HepG2 (cell line): ENCODE results near the gene TMEM200C. TPM values are rescaled to one million over a fixed set of nuclear protein-coding genes. Genes with fewer than 3 reads are reported as not detected.

Experiments used
- ATAC-seq: fragments of 200-7000 bp; cut with Tn5 transposase; 3 replicates; pipeline ENCODE4 v1.9.1; 2020; ENCODE audit warnings: mild to moderate bottlenecking, moderate library complexity
- BruUV-seq: library from RNA; stranded (reverse); fragments of 400-500 nt; replicated peaks from 2 replicates; lab custom pipeline; 2021; lab: Mats Ljungman, UMichigan
- CTCF ChIA-PET: fragments of 300-600 bp; formaldehyde crosslinking; extraction: SDS; loops from one replicate; lab custom pipeline; 2021; ENCODE audit warnings: low total read pairs, inconsistent platforms, low intra/inter-chr PET ratio; lab: Yijun Ruan, JAX
- POLR2A ChIA-PET: fragments of 350-600 bp; sonication (Branson Sonifier 250); formaldehyde crosslinking; loops from one replicate; lab custom pipeline; 2020; ENCODE audit warnings: antibody characterized with exemption, inconsistent platforms; lab: Yijun Ruan, JAX
- DNase-seq: peaks from one replicate; pipeline ENCODE4 v3.0.0-alpha.2; 2015; ENCODE audit warnings: low spot score
- FAIRE-seq: peaks from 3 replicates; lab custom pipeline; 2011; peaks lifted over from hg19 to GRCh38; lab: Jason Lieb, UNC
- H2AFZ ChIP-seq: one replicate; pipeline ENCODE4 v1.6.1; 2011; ENCODE audit warnings: low read length, inconsistent platforms
- H3K27ac ChIP-seq: fragments of 300-600 bp; 3 replicates; pipeline ENCODE4 v1.8.0; 2011; ENCODE audit warnings: mixed run types, mild to moderate bottlenecking, mixed read lengths, low read length, inconsistent platforms; ENCODE audit not compliant: insufficient read depth; ENCODE audit errors: extremely low read length
- H3K27me3 ChIP-seq, 2 experiments: fragments of 200-600 bp in 1 of 2; 2 replicates in 1 of 2; 3 replicates in 1 of 2; pipeline versions ENCODE4 v1.6.0 to v1.8.0; 2011; ENCODE audit warnings: low read length in 2 of 2, mild to moderate bottlenecking in 2 of 2, moderate library complexity in 2 of 2, inconsistent platforms in 1 of 2; ENCODE audit not compliant: insufficient read depth in 2 of 2, control insufficient read depth in 1 of 2
- H3K36me3 ChIP-seq, 2 experiments: fragments of 200-600 bp in 1 of 2; replicated peaks in 1 of 2; 2 replicates in 1 of 2; 3 replicates in 1 of 2; pipeline versions ENCODE4 v1.5.1 to v1.8.0; 2011; ENCODE audit warnings: low read length in 2 of 2, inconsistent platforms in 1 of 2; ENCODE audit not compliant: insufficient read depth in 2 of 2, control insufficient read depth in 1 of 2
- H3K4me1 ChIP-seq: 2 replicates; pipeline ENCODE4 v1.5.1; 2012; ENCODE audit warnings: low read length, inconsistent platforms; ENCODE audit not compliant: insufficient read depth
- H3K4me2 ChIP-seq: 2 replicates; pipeline ENCODE4 v1.6.0; 2011; ENCODE audit warnings: low read depth, low read length, inconsistent platforms
- H3K4me3 ChIP-seq, 3 experiments: fragments of 200-600 bp in 1 of 3; sonication (generic), shearing (Covaris generic) in 1 of 3; replicated peaks in 1 of 3; 2 replicates each; pipeline ENCODE4 v1.5.1; 2011 to 2016; ENCODE audit warnings: low read length in 3 of 3, inconsistent platforms in 2 of 3, low read depth in 2 of 3, mild to moderate bottlenecking in 2 of 3, control low read depth in 1 of 3, mixed read lengths in 1 of 3; ENCODE audit not compliant: insufficient read depth in 1 of 3
- H3K79me2 ChIP-seq: one replicate; pipeline ENCODE4 v1.6.1; 2011; ENCODE audit warnings: low read length, inconsistent platforms; ENCODE audit not compliant: insufficient read depth
- H3K9ac ChIP-seq: 2 replicates; pipeline ENCODE4 v1.6.0; 2011; ENCODE audit warnings: mild to moderate bottlenecking, low read depth, low read length, inconsistent platforms; ENCODE audit not compliant: insufficient read depth
- H3K9me3 ChIP-seq: 2 replicates; pipeline ENCODE4 v1.5.1; 2012; ENCODE audit warnings: mild to moderate bottlenecking, low read length
- H4K20me1 ChIP-seq: 2 replicates; pipeline ENCODE4 v1.6.0; 2011; ENCODE audit warnings: inconsistent platforms, mild to moderate bottlenecking, low read length, moderate library complexity; ENCODE audit not compliant: insufficient read depth
- DNMT3B ChIP-seq: conservative IDR thresholded peaks from 2 replicates; pipeline ENCODE4 v1.6.1; 2016; ENCODE audit warnings: missing biosample characterization, control low read depth
- EHMT2 ChIP-seq: fragments of 200-600 bp; sonication (generic); IDR thresholded peaks from 2 replicates; pipeline ENCODE4 v1.7.0; 2017; ENCODE audit warnings: antibody characterized with exemption, low read depth, low read length, borderline replicate concordance
- HDAC2 ChIP-seq: sonication (generic); formaldehyde crosslinking; IDR thresholded peaks from 2 replicates; pipeline ENCODE4 v1.4.0; 2020; ENCODE audit warnings: missing genetic modification reagents
- HNRNPLL ChIP-seq: fragments of 200-400 bp; formaldehyde crosslinking; IDR thresholded peaks from 2 replicates; pipeline ENCODE4 v1.6.1; 2017; ENCODE audit warnings: mild to moderate bottlenecking, low read depth, low read length; ENCODE audit not compliant: poor library complexity, severe bottlenecking
- KDM3A ChIP-seq: IDR thresholded peaks from 2 replicates; pipeline ENCODE4 v1.6.1; 2018; ENCODE audit warnings: low read depth, missing compliant biosample characterization
- KLF11 ChIP-seq: IDR thresholded peaks from 2 replicates; pipeline ENCODE4 v1.6.1; 2016; ENCODE audit warnings: missing compliant biosample characterization
- KLF12 ChIP-seq: sonication (generic); formaldehyde crosslinking; IDR thresholded peaks from 2 replicates; pipeline ENCODE4 v1.4.0; 2020; ENCODE audit warnings: missing genetic modification reagents, borderline replicate concordance
- KLF9 ChIP-seq: IDR thresholded peaks from 2 replicates; pipeline ENCODE4 v1.6.1; 2016; ENCODE audit warnings: low read depth
- KMT2B ChIP-seq: IDR thresholded peaks from 2 replicates; pipeline ENCODE4 v1.6.1; 2016; ENCODE audit warnings: missing genetic modification reagents, missing compliant biosample characterization
- MED1 ChIP-seq: sonication (generic); formaldehyde crosslinking; IDR thresholded peaks from 2 replicates; pipeline ENCODE4 v1.4.0; 2020; ENCODE audit warnings: missing genetic modification reagents
- MIER2 ChIP-seq: IDR thresholded peaks from 2 replicates; pipeline ENCODE4 v1.6.1; 2016; ENCODE audit warnings: missing biosample characterization, missing genetic modification reagents
- MIER3 ChIP-seq: IDR thresholded peaks from 2 replicates; pipeline ENCODE4 v1.6.1; 2016; ENCODE audit warnings: missing compliant biosample characterization, borderline replicate concordance
- SRSF9 ChIP-seq: fragments of 200-400 bp; formaldehyde crosslinking; IDR thresholded peaks from 2 replicates; pipeline ENCODE4 v1.6.1; 2018; ENCODE audit warnings: borderline replicate concordance, mild to moderate bottlenecking, low read depth, low read length; ENCODE audit not compliant: insufficient read depth, poor library complexity, severe bottlenecking
- THYN1 ChIP-seq: sonication (generic); formaldehyde crosslinking; IDR thresholded peaks from 2 replicates; pipeline ENCODE4 v1.8.1; 2023; ENCODE audit warnings: low read depth, mild to moderate bottlenecking, moderate library complexity, missing genetic modification reagents, borderline replicate concordance
- ZFP37 ChIP-seq: sonication (generic); formaldehyde crosslinking; IDR thresholded peaks from 2 replicates; pipeline ENCODE4 v1.4.0; 2020; ENCODE audit warnings: missing genetic modification reagents, borderline replicate concordance
- ZNF746 ChIP-seq: sonication (generic); formaldehyde crosslinking; IDR thresholded peaks from 2 replicates; pipeline ENCODE4 v1.8.0; 2022; ENCODE audit warnings: mild to moderate bottlenecking, missing genetic modification reagents
- ZNF768 ChIP-seq: sonication (generic); formaldehyde crosslinking; IDR thresholded peaks from 2 replicates; pipeline ENCODE4 v1.4.0; 2020; ENCODE audit warnings: missing genetic modification reagents
- ZSCAN9 ChIP-seq: IDR thresholded peaks from 2 replicates; pipeline ENCODE4 v1.6.1; 2016; ENCODE audit warnings: borderline replicate concordance
- WGBS: methylation state at CpG from one replicate; pipeline ENCODE4 v1.1.6; 2017; ENCODE audit warnings: low lambda C conversion rate; 5-methylcytosine and 5-hydroxymethylcytosine counted together
- in situ Hi-C: cut with HindIII; loops from 2 replicates; pipeline ENCODE4 v1.10.0; 2017; ENCODE audit warnings: low pct_unique_long_range_greater_than_20kb; ENCODE audit not compliant: extremely low pct_ligation_motif_present
- intact Hi-C: fragments of 100-400 bp; cut with micrococcal nuclease; formaldehyde crosslinking; loops from one replicate; pipeline ENCODE4 v1.10.0; 2022; ENCODE audit not compliant: unreplicated experiment
- polyA plus RNA-seq, 8 experiments: library from polyadenylated mRNA; depleted of rRNA in 3 of 8; stranded (reverse) in 7 of 8; unstranded in 1 of 8; fragments of >200 nt; fragmentation: Illumina TruSeq in 4 of 8; extraction: Trizol in 4 of 8; gene quantifications; 2 replicates each; pipeline versions ENCODE4 v1.2.1 to v1.2.3, GENCODE V29; 2011 to 2016; ENCODE audit warnings: low read depth in 4 of 8, missing spikeins in 1 of 8, mixed read lengths in 1 of 8; ENCODE audit not compliant: insufficient read depth in 1 of 8
- total RNA-seq, 5 experiments: library from RNA; depleted of rRNA; stranded (reverse); fragments of >200 nt; fragmentation: Illumina TruSeq; extraction: Trizol; gene quantifications; 2 replicates each; pipeline ENCODE4 v1.2.3, GENCODE V29; 2016; ENCODE audit warnings: low read depth in 1 of 5
- TF ChIP-seq, protein P1 (sequence below): IDR thresholded peaks from 2 replicates; pipeline ENCODE4 v1.6.1; 2016; ENCODE audit warnings: low read depth
- TF ChIP-seq, protein P2 (sequence below), 2 experiments: sonication (generic) in 1 of 2; formaldehyde crosslinking in 1 of 2; IDR thresholded peaks; 2 replicates each; pipeline versions ENCODE4 v1.4.0 to v1.6.1; 2018 to 2020; ENCODE audit warnings: missing genetic modification reagents in 2 of 2, borderline replicate concordance in 1 of 2, low read depth in 1 of 2, mild to moderate bottlenecking in 1 of 2, missing biosample characterization in 1 of 2

Gene TMEM200C
- total and polyA plus RNA-seq, 2 of the 13 experiments (the other 11 are each of a cell fraction or from before 2014, with no cell fraction given): 0.04 TPM; not detected in 1

DNA sequence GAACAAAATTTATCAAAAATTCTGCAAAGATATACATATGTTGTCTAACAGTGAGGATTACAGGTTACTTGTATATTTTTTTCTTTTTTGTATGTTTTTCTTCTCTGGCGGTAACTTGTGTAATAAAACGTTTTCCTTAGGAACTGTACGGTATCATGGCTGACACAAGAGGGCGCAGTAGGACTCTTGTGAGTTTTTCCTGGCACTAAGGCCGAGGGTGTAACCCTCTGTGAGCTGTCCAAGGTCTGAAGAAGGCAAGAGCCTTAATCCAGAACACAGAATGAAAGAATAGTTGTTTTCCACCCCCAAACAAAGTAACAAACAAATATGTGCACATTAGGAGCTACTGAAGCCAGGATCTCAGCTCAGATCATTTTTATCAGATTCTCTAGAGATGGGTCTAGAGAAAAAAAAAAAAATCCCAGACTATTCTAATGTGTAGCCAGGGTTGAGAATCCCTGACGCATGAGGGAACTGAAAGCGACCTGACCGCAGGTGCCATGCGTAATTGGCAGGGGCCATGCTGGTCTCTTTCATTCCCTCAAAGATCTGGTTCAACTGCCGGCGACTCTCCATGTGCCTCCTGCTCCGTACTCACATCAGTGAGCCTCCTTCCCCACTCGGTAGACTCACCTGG, 27.0 kb downstream of the TMEM200C start:
- H3K36me3 ChIP-seq: no peaks in the 10 kb centered on the region
- POLR2A ChIA-PET: no interaction called here
- DNase-seq (peak; percentile 83), ATAC-seq (peak; percentile 97), FAIRE-seq (peak; percentile 87)
- no peaks in the 10 kb centered on the region for H3K79me2 ChIP-seq
- no peak overlapping the region for H3K4me3 ChIP-seq
- no TSS peak for BruUV-seq
- in situ Hi-C loops (no loop called here), intact Hi-C loops (loop anchor here (1.0 to 5.0 kb wide), 3 partner anchors 614 to 1019 kb away; no protein-coding TSS in a partner anchor)
- H3K9me3 ChIP-seq: no peaks in the 10 kb centered on the region
- H3K9ac ChIP-seq: no peak overlapping the region
- CTCF ChIA-PET: interaction anchor here (1.4 to 1.8 kb wide), 3 partner anchors 614 to 795 kb away, joined by 5 to 22 read pairs (median 6); no protein-coding TSS in a partner anchor
- H3K27ac ChIP-seq: no peak overlapping the region
- no peaks in the 10 kb centered on the region for H3K4me1 ChIP-seq
- no peaks in the 10 kb centered on the region for H4K20me1 ChIP-seq
- no peaks in the 10 kb centered on the region for H3K27me3 ChIP-seq
- no peak overlapping the region for H2AFZ ChIP-seq
- WGBS: 38% methylated on average over 13 of the region's 13 CpGs
- H3K4me2 ChIP-seq: no peak overlapping the region
- TF ChIP-seq HNRNPLL (no peak), ZNF768 (no peak), MED1 (CRISPR knock-in tag) (0 out of 2 replicates have a peak, but pooled peaks have one; percentile 20), DNMT3B (CRISPR knock-in tag) (peak; percentile 50; the same call in 1 of the 2 replicates), ZFP37 (0 out of 2 replicates have a peak, but pooled peaks have one; percentile 37), SRSF9 (no peak), KLF9 (CRISPR knock-in tag) (0 out of 2 replicates have a peak, but pooled peaks have one; percentile 68), ZSCAN9 (CRISPR knock-in tag) (0 out of 2 replicates have a peak, but pooled peaks have one; percentile 67), HDAC2 (CRISPR knock-in tag) (peak; percentile 67; the same call in 1 of the 2 replicates), MIER2 (CRISPR knock-in tag) (peak; percentile 99), KMT2B (CRISPR knock-in tag) (0 out of 2 replicates have a peak, but pooled peaks have one; percentile 25), MIER3 (0 out of 2 replicates have a peak, but pooled peaks have one; percentile 42), EHMT2 (peak; percentile 89; the same call in 1 of the 2 replicates), KLF12 (CRISPR knock-in tag) (peak; percentile 85), ZNF746 (CRISPR knock-in tag) (no peak), THYN1 (CRISPR knock-in tag) (no peak), KDM3A (CRISPR knock-in tag) (0 out of 2 replicates have a peak, but pooled peaks have one; percentile 54), KLF11 (0 out of 2 replicates have a peak, but pooled peaks have one; percentile 80)
- TF ChIP-seq, protein P1, sequence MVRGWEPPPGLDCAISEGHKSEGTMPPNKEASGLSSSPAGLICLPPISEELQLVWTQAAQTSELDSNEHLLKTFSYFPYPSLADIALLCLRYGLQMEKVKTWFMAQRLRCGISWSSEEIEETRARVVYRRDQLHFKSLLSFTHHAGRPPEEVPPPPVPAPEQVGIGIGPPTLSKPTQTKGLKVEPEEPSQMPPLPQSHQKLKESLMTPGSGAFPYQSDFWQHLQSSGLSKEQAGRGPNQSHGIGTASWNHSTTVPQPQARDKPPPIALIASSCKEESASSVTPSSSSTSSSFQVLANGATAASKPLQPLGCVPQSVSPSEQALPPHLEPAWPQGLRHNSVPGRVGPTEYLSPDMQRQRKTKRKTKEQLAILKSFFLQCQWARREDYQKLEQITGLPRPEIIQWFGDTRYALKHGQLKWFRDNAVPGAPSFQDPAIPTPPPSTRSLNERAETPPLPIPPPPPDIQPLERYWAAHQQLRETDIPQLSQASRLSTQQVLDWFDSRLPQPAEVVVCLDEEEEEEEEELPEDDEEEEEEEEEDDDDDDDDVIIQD (CRISPR knock-in tag): 0 out of 2 replicates have a peak, but pooled peaks have one; percentile 18
- TF ChIP-seq, protein P2, sequence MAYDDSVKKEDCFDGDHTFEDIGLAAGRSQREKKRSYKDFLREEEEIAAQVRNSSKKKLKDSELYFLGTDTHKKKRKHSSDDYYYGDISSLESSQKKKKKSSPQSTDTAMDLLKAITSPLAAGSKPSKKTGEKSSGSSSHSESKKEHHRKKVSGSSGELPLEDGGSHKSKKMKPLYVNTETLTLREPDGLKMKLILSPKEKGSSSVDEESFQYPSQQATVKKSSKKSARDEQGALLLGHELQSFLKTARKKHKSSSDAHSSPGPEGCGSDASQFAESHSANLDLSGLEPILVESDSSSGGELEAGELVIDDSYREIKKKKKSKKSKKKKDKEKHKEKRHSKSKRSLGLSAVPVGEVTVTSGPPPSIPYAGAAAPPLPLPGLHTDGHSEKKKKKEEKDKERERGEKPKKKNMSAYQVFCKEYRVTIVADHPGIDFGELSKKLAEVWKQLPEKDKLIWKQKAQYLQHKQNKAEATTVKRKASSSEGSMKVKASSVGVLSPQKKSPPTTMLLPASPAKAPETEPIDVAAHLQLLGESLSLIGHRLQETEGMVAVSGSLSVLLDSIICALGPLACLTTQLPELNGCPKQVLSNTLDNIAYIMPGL (CRISPR knock-in tag; IDR thresholded peaks at IDR 0.05; ENCODE audit: borderline replicate concordance in 1 of 2, low read depth in 1 of 2): peak in 1 of 2 experiments; percentile 55; a peak in 1 of 4 replicates
